GM12865 (cell line): ENCODE results near the gene RGMA.

ENCODE experiments used
- DNase-seq: peaks from one replicate; pipeline ENCODE4 v3.0.0; 2010; ENCODE audit warnings: low read depth
- H3K4me3 ChIP-seq: 2 replicates; pipeline ENCODE4 v1.5.1; 2011; ENCODE audit warnings: mild to moderate bottlenecking, low read depth, low read length, control low read depth
- CTCF ChIP-seq: IDR thresholded peaks from 2 replicates; pipeline ENCODE4 v1.5.1; 2011; ENCODE audit warnings: low read length, control low read depth, low read depth, inconsistent platforms; ENCODE audit not compliant: insufficient read depth; ENCODE audit errors: missing control alignments

RGMA gene

GRCh38 chr15:93086791-93087190 is 2.2 kb downstream of the RGMA start:
- TF ChIP-seq CTCF = no peak
- H3K4me3 ChIP-seq = no peak overlapping the region
- no peak for DNase-seq

GRCh38 chr15:93085692-93086091 is 3.3 kb downstream of the RGMA start:
- no peak for TF ChIP-seq CTCF
- no peak for DNase-seq
- H3K4me3 ChIP-seq = no peak overlapping the region

GRCh38 chr15:93082861-93083260 is 6.2 kb downstream of the RGMA start:
- H3K4me3 ChIP-seq = no peak overlapping the region
- TF ChIP-seq CTCF = no peak
- DNase-seq = no peak

GRCh38 chr15:93081399-93081798 is 7.6 kb downstream of the RGMA start:
- TF ChIP-seq CTCF = no peak
- no peak for DNase-seq
- no peak overlapping the region for H3K4me3 ChIP-seq

- TF ChIP-seq CTCF = no peak
- H3K4me3 ChIP-seq = no peak overlapping the region
- DNase-seq = no peak
Observed at GRCh38 chr15:93080451-93080850, 8.6 kb downstream of the RGMA start.

GRCh38 chr15:93076875-93077274 is 12.1 kb downstream of the RGMA start:
- no peak overlapping the region for H3K4me3 ChIP-seq
- no peak for TF ChIP-seq CTCF
- no peak for DNase-seq

- H3K4me3 ChIP-seq = no peak overlapping the region
- DNase-seq = no peak
- TF ChIP-seq CTCF = no peak
Observed at GRCh38 chr15:93076217-93076616, 12.8 kb downstream of the RGMA start.
